Loucy (cell line): Measurements from ENCODE around the gene IGFBP1.

ENCODE experiments used
- CTCF ChIP-seq: fragments of 200-600 bp; sonication (generic); conservative IDR thresholded peaks from 2 replicates; pipeline ENCODE4 v1.5.1; 2014; ENCODE audit warnings: mild to moderate bottlenecking, antibody characterized with exemption, low read length
- EZH2phosphoT487 ChIP-seq: fragments of 200-600 bp; IDR thresholded peaks from 2 replicates; pipeline ENCODE4 v1.6.1; 2018; ENCODE audit warnings: antibody characterized with exemption, mild to moderate bottlenecking, moderate library complexity, borderline replicate concordance

- no peak for TF ChIP-seq CTCF
- TF ChIP-seq EZH2phosphoT487 = no peak
Measured at GRCh38 chr7:45923818-45924217, 35.5 kb downstream of the IGFBP1 start.
